Measurements from ENCODE around the gene XRN1.
"Not testable (repeated sequence)": the region's sequence is repeated elsewhere in the genome, so short reads cannot be mapped to it uniquely, and the experiment has no call there.

The XRN1 gene

GRCh38 chr3:142324275-142324953 lies 123.4 kb downstream of the XRN1 start:
- not testable (repeated sequence) for DNase-seq

GRCh38 chr3:142319912-142320311 lies 127.9 kb downstream of the XRN1 start:
- DNase-seq = no peak

DNA sequence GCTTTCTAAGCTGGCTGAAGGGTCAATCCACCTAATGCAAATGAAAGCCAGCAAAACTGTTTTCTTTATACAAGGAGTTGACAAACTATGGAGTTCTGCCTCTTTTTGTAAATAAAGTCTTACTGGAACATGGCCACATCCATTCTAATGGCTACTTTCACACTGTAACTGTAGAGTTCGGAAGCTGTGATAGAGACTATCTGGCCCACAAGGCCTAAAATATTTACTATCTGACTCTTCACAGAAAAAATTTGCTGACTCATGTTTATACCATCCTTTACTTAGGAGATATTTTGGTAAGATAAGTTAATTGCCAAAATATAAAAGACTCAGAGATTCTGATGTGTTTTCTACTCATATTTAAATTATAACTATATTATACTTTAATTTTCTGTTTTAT lies 128.7 kb downstream of the XRN1 start:
- DNase-seq = no peak

- DNase-seq = no peak
These were observed 129.5 kb downstream of the XRN1 start for GRCh38 chr3:142318331-142318730.

DNA sequence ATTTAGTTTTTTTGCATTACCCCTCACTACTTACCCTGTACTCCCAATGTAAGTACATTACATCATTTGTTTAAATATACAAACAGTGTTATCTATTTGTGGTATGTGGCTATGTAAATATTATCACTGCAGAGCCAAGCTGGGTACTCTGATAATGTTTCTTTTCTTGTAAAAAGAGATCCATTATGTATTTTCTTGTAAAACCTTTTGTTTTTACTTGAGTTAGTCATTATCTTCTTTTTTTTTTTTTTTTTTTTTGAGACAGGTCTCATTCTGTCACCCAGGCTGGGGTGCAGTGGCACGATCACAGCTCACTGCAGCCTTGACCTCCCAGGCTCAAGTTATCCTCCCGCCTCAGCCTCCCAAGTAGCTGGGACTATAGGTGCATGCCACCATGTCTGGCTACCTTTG lies 131.9 kb downstream of the XRN1 start:
- DNase-seq = not testable (repeated sequence)

- DNase-seq = no peak
These were observed 132.8 kb downstream of the XRN1 start for GRCh38 chr3:142315083-142315482.

- no peak for DNase-seq
These were observed 137.4 kb downstream of the XRN1 start for GRCh38 chr3:142310439-142310838.

GRCh38 chr3:142302847-142303246 lies 145.0 kb downstream of the XRN1 start:
- not testable (repeated sequence) for DNase-seq

- no peak for DNase-seq
These were observed 149.2 kb downstream of the XRN1 start for GRCh38 chr3:142298626-142299025.

- DNase-seq = no peak
These were observed 151.3 kb downstream of the XRN1 start for GRCh38 chr3:142296507-142296906.

DNA sequence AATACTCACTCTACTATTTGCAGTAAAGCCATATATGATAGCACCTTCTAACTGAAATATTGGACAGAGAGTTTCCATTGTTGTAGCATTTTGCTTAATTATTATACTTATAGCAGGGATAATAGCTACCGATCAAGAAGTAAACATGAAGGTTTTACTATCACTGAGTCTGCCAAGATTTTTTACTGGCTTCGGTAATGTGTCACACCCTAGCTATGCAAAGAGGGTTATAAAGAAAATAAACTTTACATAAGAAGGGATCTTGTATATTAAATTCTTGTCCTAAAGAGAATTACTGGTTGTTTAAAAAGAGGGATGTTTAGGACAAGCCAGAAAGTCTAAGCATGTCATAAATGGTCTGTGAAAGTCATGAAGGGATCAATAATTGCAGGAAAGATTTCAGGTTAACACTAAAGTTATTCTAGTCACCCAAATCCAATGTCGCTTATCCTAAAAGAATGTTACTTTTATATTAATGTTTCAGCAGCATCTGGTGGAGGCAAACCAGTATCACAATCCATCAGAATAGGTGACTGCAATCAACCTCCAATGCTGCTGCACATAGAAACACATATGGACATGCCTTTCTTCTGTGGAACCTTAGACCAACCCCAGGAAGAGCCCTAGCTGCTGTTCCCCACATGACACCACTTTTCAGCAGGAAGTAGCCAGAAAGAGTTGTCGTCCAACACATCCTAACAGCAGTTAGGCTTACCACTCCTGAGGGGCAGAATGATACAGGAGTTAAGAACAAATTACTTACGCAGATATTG lies 159.8 kb downstream of the XRN1 start:
- no peak for DNase-seq

- DNase-seq = no peak
These were observed 162.7 kb downstream of the XRN1 start for GRCh38 chr3:142285083-142285517.

DNA sequence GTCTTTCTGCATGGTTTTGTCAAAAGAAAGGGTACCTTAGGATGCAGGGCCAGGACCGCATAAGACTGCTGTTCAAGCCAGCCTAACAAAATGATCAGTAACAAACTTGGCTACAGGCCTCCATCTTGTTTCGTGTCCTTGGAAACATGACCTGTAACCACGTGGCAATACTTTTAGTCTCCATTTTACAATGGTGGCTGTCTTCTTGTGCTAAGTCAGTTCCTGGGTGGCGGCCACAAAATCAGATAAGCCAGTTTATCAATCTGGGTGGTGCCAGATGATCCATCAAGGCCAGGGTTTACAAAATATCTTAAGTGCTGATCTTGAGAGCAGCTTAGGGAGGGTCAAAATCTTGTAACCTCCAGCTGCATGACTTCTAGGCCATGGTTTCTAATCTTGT lies 165.3 kb downstream of the XRN1 start:
- DNase-seq = no peak

- DNase-seq = no peak
These were observed 166.4 kb downstream of the XRN1 start for GRCh38 chr3:142281474-142281873.

GRCh38 chr3:142279965-142280590 lies 167.8 kb downstream of the XRN1 start:
- peak; percentile 87 for DNase-seq

- no peak for DNase-seq
These were observed 169.4 kb downstream of the XRN1 start for GRCh38 chr3:142278451-142278850.

DNA sequence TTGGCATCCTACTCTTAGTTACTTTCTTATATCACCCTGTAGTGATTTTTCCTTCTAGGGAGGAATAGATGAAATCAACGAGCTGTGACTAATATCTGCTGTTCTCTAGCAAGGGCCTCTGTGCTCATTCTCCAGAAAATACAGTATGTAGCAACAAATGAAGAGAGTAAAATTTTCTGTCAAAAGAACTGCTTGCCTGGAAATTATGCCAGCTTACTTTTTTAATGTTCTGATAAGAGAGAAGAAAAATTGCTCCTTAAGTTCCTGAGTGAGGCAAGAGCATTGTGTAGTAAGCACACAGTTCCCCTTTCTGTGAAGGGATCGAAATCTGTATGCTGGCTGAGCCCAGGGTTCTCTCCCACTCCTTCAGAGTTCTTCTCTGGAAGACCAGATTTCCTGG lies 171.1 kb downstream of the XRN1 start:
- no peak for DNase-seq

DNA sequence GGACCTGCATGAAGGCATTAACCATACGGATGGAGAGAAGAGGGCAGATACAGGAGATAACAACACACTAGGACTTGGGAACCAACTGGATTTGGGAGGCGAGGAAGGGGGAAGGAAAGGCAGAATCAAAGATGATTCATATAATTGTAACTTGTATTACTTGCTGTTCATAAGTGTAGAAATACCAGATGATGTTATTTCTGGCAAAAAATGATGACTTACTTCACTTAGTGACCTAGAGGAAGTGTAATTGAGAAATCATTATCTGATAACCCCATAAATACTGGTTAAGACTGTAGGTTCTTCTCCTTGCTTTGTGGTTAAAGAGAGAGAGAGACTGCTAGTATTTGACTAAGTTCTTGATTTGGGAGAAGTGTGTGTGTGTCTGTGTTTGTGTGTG lies 172.0 kb downstream of the XRN1 start:
- DNase-seq = no peak

- DNase-seq = no peak
These were observed 172.9 kb downstream of the XRN1 start for GRCh38 chr3:142274908-142275307.

DNA sequence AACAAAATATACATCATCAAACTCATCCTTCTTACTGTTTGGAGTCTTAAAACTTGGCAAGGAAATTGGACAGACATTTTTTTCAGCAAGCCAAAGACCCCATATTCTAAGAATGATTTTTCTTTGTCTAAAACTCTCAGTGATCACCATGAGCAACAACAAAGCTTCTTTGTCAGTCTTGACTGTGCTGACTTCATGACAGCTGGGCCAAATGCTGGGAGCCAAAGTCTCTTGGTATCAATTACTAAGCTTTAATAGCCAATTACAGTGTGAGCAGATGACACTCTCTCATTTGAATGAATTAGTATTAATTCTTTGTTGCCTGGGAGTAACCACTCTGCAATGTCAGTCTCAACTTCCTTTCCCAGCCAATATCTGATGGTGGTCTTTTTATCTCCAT lies 174.3 kb downstream of the XRN1 start:
- no peak for DNase-seq

DNA sequence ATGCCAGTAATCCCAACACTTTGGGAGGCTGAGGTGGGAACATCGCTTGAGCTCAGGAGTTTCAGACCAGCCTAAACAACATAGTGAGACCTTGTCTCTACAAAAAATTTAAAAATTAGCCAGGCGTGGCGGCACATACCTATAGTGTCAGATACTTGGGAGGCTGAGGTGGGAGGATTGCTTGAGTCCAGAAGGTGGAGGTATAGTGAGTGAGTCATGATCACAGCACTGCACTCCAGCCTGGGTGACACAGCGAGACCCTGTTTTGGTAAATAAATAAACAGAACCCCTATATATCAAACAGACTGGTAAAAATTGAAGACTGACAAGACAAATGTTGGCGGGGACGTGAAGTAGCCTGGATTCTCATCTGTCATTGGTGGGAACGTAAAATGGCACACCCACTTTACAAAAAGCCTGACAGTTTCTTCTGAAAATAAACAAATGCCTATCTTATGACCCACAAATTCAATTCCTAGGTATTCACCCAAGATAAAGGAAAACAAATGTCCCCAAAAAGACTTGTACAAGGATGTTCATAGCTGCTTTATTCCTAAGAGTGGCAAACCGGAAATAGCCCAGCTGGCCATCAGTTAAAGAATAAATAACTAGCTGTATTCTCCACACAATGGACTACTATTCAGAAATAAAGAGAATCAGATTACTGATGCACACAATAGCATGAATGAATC lies 175.5 kb downstream of the XRN1 start:
- DNase-seq = no peak

- DNase-seq = no peak
These were observed 177.4 kb downstream of the XRN1 start for GRCh38 chr3:142270407-142270806.

DNA sequence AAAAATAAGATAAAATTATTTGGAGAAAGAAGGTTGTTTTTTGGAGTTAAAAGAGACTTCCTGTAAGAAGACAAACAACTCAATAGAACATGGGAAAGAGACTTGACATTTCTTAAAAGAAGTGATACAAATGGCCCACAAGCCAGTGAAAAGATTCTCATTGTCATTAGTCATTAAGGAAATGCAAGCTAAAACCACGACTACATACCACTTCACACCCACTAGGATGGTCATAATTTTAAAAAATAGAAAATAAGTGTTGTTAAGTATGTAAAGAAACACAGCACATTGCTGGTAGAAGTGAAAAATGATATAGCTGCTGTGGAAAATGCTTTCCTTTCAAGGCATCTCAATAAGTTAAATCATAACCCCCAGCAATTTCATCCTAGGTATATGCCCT lies 178.1 kb downstream of the XRN1 start:
- DNase-seq = no peak
